Kidney epithelial cell (primary cell): Measurements from ENCODE around the gene TRMT11. TPM values are rescaled to one million over a fixed set of nuclear protein-coding genes. Genes with fewer than 3 reads are reported as not detected.
A peak's percentile ranks its signal among the peaks of the same experiment; 100 is the strongest.

ENCODE experiments used
- DNase-seq: peaks from one replicate; pipeline ENCODE4 v3.0.0-alpha.2; 2010; ENCODE audit warnings: low read depth
- H3K27me3 ChIP-seq: 2 replicates; pipeline ENCODE4 v1.6.0; 2011; ENCODE audit warnings: low read length; ENCODE audit not compliant: control insufficient read depth, insufficient read depth
- H3K36me3 ChIP-seq: 2 replicates; pipeline ENCODE4 v1.5.1; 2011; ENCODE audit warnings: low read length; ENCODE audit not compliant: control insufficient read depth, insufficient read depth
- H3K4me3 ChIP-seq: 2 replicates; pipeline ENCODE4 v1.5.1; 2011; ENCODE audit warnings: low read depth, mild to moderate bottlenecking, control low read depth, low read length
- total RNA-seq: library from RNA; depleted of rRNA; stranded (reverse); fragments of >200 nt; gene quantifications from 2 replicates; pipeline ENCODE4 v1.2.3, GENCODE V29; 2015
- TF ChIP-seq, protein P1 (sequence below): IDR thresholded peaks from 2 replicates; pipeline ENCODE4 v1.5.1; 2011; ENCODE audit warnings: mild to moderate bottlenecking, moderate library complexity, low read length, control low read depth, inconsistent platforms; ENCODE audit not compliant: insufficient read depth, poor library complexity, severe bottlenecking

TRMT11 gene
- total RNA-seq, 1 donor from 2014 or later, result 18.8 TPM

DNA sequence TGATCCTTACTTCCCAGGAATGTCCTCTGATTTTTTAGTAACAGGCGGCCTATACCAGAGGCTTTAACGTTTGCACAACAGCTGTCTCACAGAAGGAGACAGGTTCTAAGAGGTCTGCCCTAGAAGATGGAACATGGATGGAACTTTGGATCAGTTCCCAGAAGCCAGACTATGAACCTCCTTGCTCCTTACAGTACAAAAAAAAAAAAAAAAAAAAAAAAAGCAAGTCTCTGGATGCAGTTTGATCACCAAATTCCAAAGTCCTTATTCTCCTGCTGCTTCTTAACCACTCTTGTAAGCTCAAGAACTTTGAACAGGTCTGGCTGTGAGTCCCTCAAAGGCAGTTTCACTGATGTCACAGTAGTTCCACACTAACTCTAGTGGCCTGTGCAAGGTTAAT lies 2.0 kb upstream of the TRMT11 start:
- DNase-seq, result no peak
- Histone ChIP-seq H3K36me3 (no peaks in the 10 kb centered on the region), H3K27me3 (no peaks in the 10 kb centered on the region), H3K4me3 (no peak overlapping the region)
- TF ChIP-seq, protein P1, sequence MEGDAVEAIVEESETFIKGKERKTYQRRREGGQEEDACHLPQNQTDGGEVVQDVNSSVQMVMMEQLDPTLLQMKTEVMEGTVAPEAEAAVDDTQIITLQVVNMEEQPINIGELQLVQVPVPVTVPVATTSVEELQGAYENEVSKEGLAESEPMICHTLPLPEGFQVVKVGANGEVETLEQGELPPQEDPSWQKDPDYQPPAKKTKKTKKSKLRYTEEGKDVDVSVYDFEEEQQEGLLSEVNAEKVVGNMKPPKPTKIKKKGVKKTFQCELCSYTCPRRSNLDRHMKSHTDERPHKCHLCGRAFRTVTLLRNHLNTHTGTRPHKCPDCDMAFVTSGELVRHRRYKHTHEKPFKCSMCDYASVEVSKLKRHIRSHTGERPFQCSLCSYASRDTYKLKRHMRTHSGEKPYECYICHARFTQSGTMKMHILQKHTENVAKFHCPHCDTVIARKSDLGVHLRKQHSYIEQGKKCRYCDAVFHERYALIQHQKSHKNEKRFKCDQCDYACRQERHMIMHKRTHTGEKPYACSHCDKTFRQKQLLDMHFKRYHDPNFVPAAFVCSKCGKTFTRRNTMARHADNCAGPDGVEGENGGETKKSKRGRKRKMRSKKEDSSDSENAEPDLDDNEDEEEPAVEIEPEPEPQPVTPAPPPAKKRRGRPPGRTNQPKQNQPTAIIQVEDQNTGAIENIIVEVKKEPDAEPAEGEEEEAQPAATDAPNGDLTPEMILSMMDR, result no peak

DNA sequence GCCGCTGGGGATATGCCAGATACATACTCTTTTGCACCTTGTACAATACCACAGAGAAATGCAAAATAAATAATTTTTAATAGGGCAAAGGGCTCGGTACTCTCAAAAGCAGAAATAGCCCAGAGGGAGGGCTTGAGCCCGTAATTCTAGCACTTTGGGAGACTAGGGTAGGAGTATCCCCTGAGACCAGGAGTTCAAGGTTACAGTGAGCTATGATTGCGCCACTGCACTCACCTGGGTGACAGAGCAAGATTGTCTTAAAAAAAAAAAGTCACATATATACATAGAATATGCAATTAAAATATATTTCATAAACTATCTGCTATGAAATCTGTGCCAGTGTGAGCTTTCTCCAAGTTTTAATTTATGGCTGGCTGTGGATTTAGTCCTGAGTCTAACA lies 818 bp upstream of the TRMT11 start:
- no peak for DNase-seq
- H3K27me3 ChIP-seq, result no peaks in the 10 kb centered on the region
- TF ChIP-seq, protein P1, result no peak
- H3K4me3 ChIP-seq, result peak overlapping the region; percentile 99
- no peaks in the 10 kb centered on the region for H3K36me3 ChIP-seq

DNA sequence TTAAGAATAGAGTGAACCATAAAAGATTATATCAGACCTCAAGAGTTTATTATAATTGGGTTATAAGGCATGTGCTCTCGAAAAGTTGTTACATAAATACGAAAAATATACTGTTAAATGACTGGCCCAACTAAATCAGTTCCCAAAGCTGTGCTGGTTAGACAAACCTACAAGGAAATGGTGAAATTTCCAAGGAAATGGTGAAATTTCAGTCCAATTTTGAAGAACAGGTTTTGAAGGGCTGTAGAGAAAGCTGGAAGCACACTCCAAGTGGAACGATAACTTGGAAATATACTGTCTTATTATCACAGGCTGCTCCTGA lies 400 bp upstream of the TRMT11 start:
- TF ChIP-seq, protein P1, result no peak
- peak overlapping the region; percentile 99 for H3K4me3 ChIP-seq
- no peaks in the 10 kb centered on the region for H3K27me3 ChIP-seq
- DNase-seq, result no peak
- no peaks in the 10 kb centered on the region for H3K36me3 ChIP-seq

DNA sequence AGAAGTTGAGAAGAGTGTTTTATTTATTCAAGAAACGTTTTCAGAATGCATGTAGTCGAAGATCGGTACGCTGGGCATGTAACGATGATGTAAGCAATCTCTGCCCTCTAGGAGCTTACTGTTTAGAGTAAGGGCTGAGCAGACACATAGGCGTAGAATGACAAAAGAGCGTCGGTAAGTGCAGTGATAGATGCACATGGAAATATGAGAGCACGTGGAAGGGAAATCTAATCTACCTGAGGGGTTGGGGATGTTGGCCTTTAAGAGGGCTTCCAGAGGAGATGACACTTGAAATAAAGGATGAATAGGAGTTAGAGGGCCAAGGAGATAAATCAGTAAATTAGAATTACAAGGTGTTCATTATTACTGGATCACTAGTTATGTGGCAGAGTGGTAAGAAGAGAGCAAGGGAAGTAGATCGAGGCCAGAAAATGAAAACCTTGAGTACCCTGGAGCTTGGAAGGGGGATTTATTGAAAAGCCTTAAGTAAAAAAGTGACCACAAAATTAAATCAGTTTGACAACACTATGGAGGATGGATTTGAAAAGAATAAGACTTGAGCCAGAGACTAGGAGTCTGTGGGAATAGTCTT lies 782 bp downstream of the TRMT11 start:
- no peaks in the 10 kb centered on the region for H3K36me3 ChIP-seq

DNA sequence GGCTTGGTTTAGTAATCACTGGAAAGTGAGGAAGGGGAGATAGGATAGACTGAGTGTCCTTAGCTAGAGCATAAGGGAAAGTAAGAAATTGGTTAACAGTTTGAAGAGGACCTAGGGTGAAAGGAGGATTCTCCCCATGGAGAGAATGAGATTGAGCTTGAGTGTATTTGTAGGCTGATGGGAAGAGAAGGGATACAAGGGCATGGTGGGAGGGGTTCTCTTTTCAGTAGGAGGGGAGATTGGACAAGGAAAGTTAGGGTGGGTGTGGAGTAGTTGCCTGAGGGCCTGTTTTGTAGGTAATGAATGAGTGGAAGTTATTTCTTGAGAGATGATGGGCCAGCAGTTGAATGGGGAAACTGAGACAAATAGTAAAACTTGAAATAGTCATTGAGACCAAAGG lies 1.9 kb downstream of the TRMT11 start:
- Histone ChIP-seq H3K36me3 (no peaks in the 10 kb centered on the region), H3K4me3 (no peak overlapping the region), H3K27me3 (no peaks in the 10 kb centered on the region)
- no peak for DNase-seq
- TF ChIP-seq, protein P1, result no peak

More for the DNA sequence above, 782 bp downstream of the TRMT11 start:
- no peak for DNase-seq
- H3K27me3 ChIP-seq, result no peaks in the 10 kb centered on the region
- H3K4me3 ChIP-seq, result peak overlapping the region; percentile 99
- TF ChIP-seq, protein P1, result no peak

DNA sequence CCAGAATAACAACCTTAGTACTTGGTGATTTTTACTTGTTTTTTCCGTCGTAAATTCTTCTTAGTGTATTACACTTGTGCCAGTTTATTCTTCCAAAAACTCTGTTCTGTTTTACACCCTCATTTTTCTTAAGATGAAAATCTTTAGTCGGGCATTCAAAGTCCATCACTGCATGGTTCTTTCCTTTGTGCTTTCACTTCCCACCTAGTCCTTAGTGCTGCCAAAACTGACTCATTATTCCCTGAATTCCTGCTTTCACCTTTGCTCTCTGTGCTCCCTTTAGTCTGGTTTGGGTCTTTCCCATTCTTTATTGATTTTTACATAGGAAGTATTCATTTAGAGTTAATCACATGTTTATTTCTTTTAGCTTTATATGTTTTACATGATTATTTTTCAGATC lies 3.3 kb downstream of the TRMT11 start:
- Histone ChIP-seq H3K36me3 (no peaks in the 10 kb centered on the region), H3K27me3 (no peaks in the 10 kb centered on the region), H3K4me3 (no peak overlapping the region)
- TF ChIP-seq, protein P1, result no peak
- no peak for DNase-seq
